Endothelial cell of umbilical vein (primary cell): Measurements from ENCODE around the gene RNF126. TPM values are rescaled to one million over a fixed set of nuclear protein-coding genes. Genes with fewer than 3 reads are reported as not detected.

ENCODE experiments used
- BruUV-seq: library from RNA; stranded (reverse); fragments of 400-500 nt; replicated peaks from 2 replicates; lab custom pipeline; 2021; lab: Mats Ljungman, UMichigan
- CTCF ChIA-PET: fragments of 300-600, 350-600 bp; sonication (Branson Sonifier 250); formaldehyde crosslinking; loops from one replicate; lab custom pipeline; 2021; ENCODE audit warnings: antibody characterized with exemption, inconsistent platforms; lab: Charles Lee
- POLR2A ChIA-PET: fragments of 300-600, 350-600 bp; sonication (Branson Sonifier 250); formaldehyde crosslinking; loops from one replicate; lab custom pipeline; 2021; ENCODE audit warnings: antibody characterized with exemption, inconsistent platforms; lab: Charles Lee
- DNase-seq: peaks from one replicate; pipeline ENCODE4 v3.0.0-alpha.2; 2011; ENCODE audit warnings: low read depth, low spot score
- FAIRE-seq: peaks from 2 replicates; lab custom pipeline; 2011; peaks lifted over from hg19 to GRCh38; lab: Jason Lieb, UNC
- H2AFZ ChIP-seq: 2 replicates; pipeline ENCODE4 v1.6.0; 2012; ENCODE audit warnings: low read depth, low read length, control low read depth, inconsistent platforms
- H3K27ac ChIP-seq: 2 replicates; pipeline ENCODE4 v1.5.1; 2011; ENCODE audit warnings: low read depth, mild to moderate bottlenecking, control low read depth, low read length, moderate library complexity; ENCODE audit not compliant: insufficient read depth
- H3K27me3 ChIP-seq, 2 experiments: 2 replicates each; pipeline versions ENCODE4 v1.6.0 to v1.6.1; 2011; ENCODE audit warnings: low read length in 2 of 2, mixed read lengths in 1 of 2; ENCODE audit not compliant: control insufficient read depth in 2 of 2, insufficient read depth in 2 of 2
- H3K36me3 ChIP-seq, 2 experiments: 2 replicates in 1 of 2; 3 replicates in 1 of 2; pipeline ENCODE4 v1.5.1; 2011; ENCODE audit warnings: low read length in 2 of 2, mild to moderate bottlenecking in 1 of 2, moderate library complexity in 1 of 2; ENCODE audit not compliant: control insufficient read depth in 2 of 2, insufficient read depth in 2 of 2; ENCODE audit errors: extremely low read depth in 1 of 2
- H3K4me1 ChIP-seq: 3 replicates; pipeline ENCODE4 v1.5.1; 2011; ENCODE audit warnings: mild to moderate bottlenecking, low read length; ENCODE audit not compliant: control insufficient read depth, insufficient read depth; ENCODE audit errors: extremely low read depth
- H3K4me2 ChIP-seq: 2 replicates; pipeline ENCODE4 v1.6.1; 2011; ENCODE audit warnings: low read length, control low read depth, mixed read lengths; ENCODE audit not compliant: insufficient read depth
- H3K4me3 ChIP-seq, 3 experiments: fragments of 200-600 bp in 1 of 3; sonication (generic), shearing (Covaris generic) in 1 of 3; replicated peaks in 1 of 3; 2 replicates each; pipeline ENCODE4 v1.5.1; 2011 to 2016; ENCODE audit warnings: control low read depth in 3 of 3, low read length in 3 of 3, mild to moderate bottlenecking in 2 of 3, inconsistent platforms in 1 of 3, low read depth in 1 of 3, moderate library complexity in 1 of 3; ENCODE audit not compliant: insufficient read depth in 1 of 3
- H3K79me2 ChIP-seq: 2 replicates; pipeline ENCODE4 v1.6.0; 2012; ENCODE audit warnings: low read length, inconsistent platforms; ENCODE audit not compliant: control insufficient read depth, insufficient read depth
- H3K9ac ChIP-seq: replicated peaks from 2 replicates; pipeline ENCODE3; 2011; ENCODE audit warnings: low read length, control low read depth; ENCODE audit not compliant: insufficient read depth; ENCODE audit errors: extremely low read depth
- H3K9me1 ChIP-seq: replicated peaks from 3 replicates; pipeline ENCODE4 v1.6.0; 2011; ENCODE audit warnings: mild to moderate bottlenecking, low read length; ENCODE audit not compliant: control insufficient read depth, insufficient read depth; ENCODE audit errors: extremely low read depth
- H3K9me3 ChIP-seq: replicated peaks from 2 replicates; pipeline ENCODE4 v1.5.1; 2012; ENCODE audit warnings: low read length, inconsistent platforms; ENCODE audit not compliant: control insufficient read depth, insufficient read depth
- H4K20me1 ChIP-seq: replicated peaks from 2 replicates; pipeline ENCODE3; 2011; ENCODE audit warnings: mild to moderate bottlenecking, low read length; ENCODE audit not compliant: control insufficient read depth, insufficient read depth; ENCODE audit errors: extremely low read depth
- CTCF ChIP-seq, 2 donors: IDR thresholded peaks; 1 replicate in 1 of 2; 2 replicates in 1 of 2; pipeline ENCODE4 v1.5.1; 2011; ENCODE audit warnings: low read length in 2 of 2, mild to moderate bottlenecking in 2 of 2, moderate library complexity in 2 of 2, control low read depth in 1 of 2, inconsistent platforms in 1 of 2, low read depth in 1 of 2; ENCODE audit not compliant: insufficient read depth in 1 of 2; ENCODE audit errors: extremely low read depth in 1 of 2
- EZH2 ChIP-seq: IDR thresholded peaks from 2 replicates; pipeline ENCODE4 v1.6.1; 2012; ENCODE audit warnings: borderline replicate concordance, low read depth, mild to moderate bottlenecking, moderate library complexity, low read length, inconsistent platforms; ENCODE audit not compliant: severe bottlenecking
- FOS ChIP-seq: IDR thresholded peaks from 2 replicates; pipeline ENCODE4 v1.6.1; 2011; ENCODE audit warnings: mild to moderate bottlenecking, low read length, moderate library complexity, borderline replicate concordance; ENCODE audit not compliant: insufficient read depth
- GATA2 ChIP-seq: IDR thresholded peaks from 2 replicates; pipeline ENCODE4 v1.7.0; 2011; ENCODE audit warnings: low read depth, mild to moderate bottlenecking, moderate library complexity, mixed read lengths, low read length; ENCODE audit not compliant: insufficient read length, insufficient read depth
- JUN ChIP-seq: IDR thresholded peaks from 2 replicates; pipeline ENCODE4 v1.6.1; 2011; ENCODE audit warnings: borderline replicate concordance, low read depth; ENCODE audit not compliant: insufficient read length, insufficient read depth
- MAX ChIP-seq: IDR thresholded peaks from 2 replicates; pipeline ENCODE4 v1.6.1; 2011; ENCODE audit not compliant: insufficient read depth, insufficient read length
- MYC ChIP-seq: IDR thresholded peaks from one replicate; pipeline ENCODE4 v1.6.1; 2011; ENCODE audit warnings: mild to moderate bottlenecking, low read depth, low read length
- POLR2A ChIP-seq: IDR thresholded peaks from 2 replicates; pipeline ENCODE4 v1.6.1; 2012; ENCODE audit warnings: low read depth, mild to moderate bottlenecking, control low read depth, low read length
- POLR2AphosphoS5 ChIP-seq: IDR thresholded peaks from 2 replicates; pipeline ENCODE4 v1.6.1; 2012; ENCODE audit warnings: low read depth, mild to moderate bottlenecking, control low read depth, low read length, moderate library complexity; ENCODE audit not compliant: insufficient read depth
- dilution Hi-C: fragments of 300-500 bp; cut with MboI; formaldehyde crosslinking; loops from one replicate; pipeline ENCODE4 v1.15.0; 2019; ENCODE audit warnings: low sequenced_read_pairs; ENCODE audit not compliant: extremely low pct_ligation_motif_present
- intact Hi-C: fragments of 100-400 bp; cut with micrococcal nuclease; formaldehyde crosslinking; loops from one replicate; pipeline ENCODE4 v1.10.0; 2022
- polyA plus RNA-seq, 4 experiments: library from polyadenylated mRNA; depleted of rRNA in 3 of 4; stranded (reverse) in 3 of 4; unstranded in 1 of 4; fragments of >200 nt; gene quantifications; 2 replicates each; pipeline versions ENCODE4 v1.2.1 to v1.2.3, GENCODE V29; 2011 to 2012; ENCODE audit warnings: missing spikeins in 1 of 4
- total RNA-seq: library from RNA; stranded (reverse); gene quantifications from 2 replicates; pipeline ENCODE4 v1.2.3, GENCODE V29; 2021

Gene RNF126
- total and polyA plus RNA-seq, 2 donors (not counting 3 experiments of a cell fraction or from before 2014, with no cell fraction given): 19.2 to 61.3 TPM

- Histone ChIP-seq H3K4me3 (no peak overlapping the region), H3K27ac (no peak overlapping the region), H3K79me2 (peaks cover 10% of the 10 kb centered on the region), H3K9me3 (no peaks in the 10 kb centered on the region), H3K9me1 (no peaks in the 10 kb centered on the region), H4K20me1 (no peaks in the 10 kb centered on the region), H3K36me3 (no peaks in the 10 kb centered on the region), H2AFZ (no peak overlapping the region), H3K9ac (no peak overlapping the region), H3K4me1 (peaks cover 10% of the 10 kb centered on the region), H3K27me3 (no peaks in the 10 kb centered on the region), H3K4me2 (no peak overlapping the region)
- dilution Hi-C loops (no loop called here), intact Hi-C loops (no loop called here)
- CTCF ChIA-PET: interaction anchor here (1.0 to 1.5 kb wide), 2 partner anchors 12 to 51 kb away, joined by 5 to 7 read pairs; partner anchors contain the start of gene PRSS57
- TF ChIP-seq JUN (no peak), GATA2 (no peak), EZH2 (no peak), FOS (no peak), MYC (no peak), POLR2AphosphoS5 (no peak), POLR2A (no peak), MAX (no peak), CTCF (IDR thresholded peaks at IDR 0.05; ENCODE audit: extremely low read depth in 1 of 2, insufficient read depth in 1 of 2, low read depth in 1 of 2, low read length in 2 of 2) (no peak)
- BruUV-seq: no TSS peak
- FAIRE-seq (no peak), DNase-seq (no peak)
- POLR2A ChIA-PET: no interaction called here
Observed at GRCh38 chr19:682678-683320, 19.8 kb upstream of the RNF126 start.
